CD4-positive, alpha-beta T cell treated with Interleukin-4 for 1 hour (primary cell): ENCODE measurements around the gene GSTK1.

Experiments
- DNase-seq, 2 donors: peaks; one replicate each; pipeline ENCODE4 v3.0.0-alpha.2; 2020 to 2022

GSTK1 gene

DNA sequence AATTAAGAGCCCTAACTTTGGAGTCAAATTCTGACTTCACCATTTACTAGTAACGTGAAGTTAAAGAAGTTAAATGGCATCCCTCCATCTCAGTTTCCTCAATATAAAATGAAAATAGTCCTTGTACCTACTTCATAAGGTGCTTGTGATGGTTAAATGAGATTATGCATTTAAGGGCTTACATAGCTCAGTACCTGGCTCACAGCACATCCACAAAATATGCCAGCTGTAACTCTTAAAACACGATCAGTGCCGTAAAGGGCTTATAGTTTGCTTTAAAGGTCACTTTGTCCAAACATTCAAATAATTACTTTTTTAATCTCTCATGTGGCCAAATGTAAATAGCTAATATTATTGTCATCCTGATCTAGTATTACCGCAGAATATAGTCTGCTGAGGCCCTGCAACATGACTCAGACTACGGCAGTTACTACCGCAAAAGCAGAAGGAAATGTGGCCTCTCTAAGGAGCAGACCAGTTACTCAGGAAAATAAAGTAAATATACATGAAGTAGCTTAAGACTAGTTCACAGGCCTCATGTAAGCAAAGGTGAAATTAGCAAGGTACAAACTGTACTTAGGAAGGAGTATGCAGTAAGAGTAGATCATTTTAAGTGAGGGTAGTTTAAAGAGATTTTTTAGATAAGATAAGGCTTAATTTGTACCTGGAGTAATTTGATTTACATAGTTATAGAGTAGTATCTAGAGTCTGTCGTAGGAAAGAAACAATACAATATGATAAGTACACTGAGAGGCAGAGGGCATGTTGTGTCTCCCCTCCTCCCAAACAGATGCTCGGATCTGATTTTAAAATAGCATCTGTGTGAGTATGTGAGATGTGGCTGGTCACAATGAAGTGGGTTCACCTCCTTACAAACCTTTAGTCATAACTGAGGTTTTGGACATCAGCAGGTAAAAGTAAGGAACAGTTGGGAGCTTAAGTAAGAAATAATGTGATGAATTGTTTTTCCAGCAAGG, 38.0 kb downstream of the GSTK1 start:
- DNase-seq: peak in 1 of 2 donors; percentile 36

DNA sequence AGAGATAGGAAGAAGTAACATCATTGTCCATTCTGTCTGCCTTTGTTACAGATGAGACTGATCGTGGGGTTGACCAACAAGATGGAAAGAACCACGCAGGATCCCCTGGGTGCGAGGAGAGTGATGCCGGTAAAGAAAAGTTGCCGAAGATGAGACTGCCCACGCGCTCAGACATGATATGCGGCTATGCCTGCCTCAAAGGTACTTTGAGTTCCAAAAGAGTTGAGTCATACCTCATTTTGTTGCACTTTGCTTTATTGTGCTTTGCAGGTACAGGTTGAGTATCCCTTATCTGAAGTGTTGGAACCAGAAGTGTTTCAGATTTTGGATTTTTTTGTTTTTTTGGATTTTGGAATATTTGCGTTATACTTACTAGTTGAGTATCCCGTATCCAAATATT, 40.5 kb downstream of the GSTK1 start:
- DNase-seq: no peak

DNA sequence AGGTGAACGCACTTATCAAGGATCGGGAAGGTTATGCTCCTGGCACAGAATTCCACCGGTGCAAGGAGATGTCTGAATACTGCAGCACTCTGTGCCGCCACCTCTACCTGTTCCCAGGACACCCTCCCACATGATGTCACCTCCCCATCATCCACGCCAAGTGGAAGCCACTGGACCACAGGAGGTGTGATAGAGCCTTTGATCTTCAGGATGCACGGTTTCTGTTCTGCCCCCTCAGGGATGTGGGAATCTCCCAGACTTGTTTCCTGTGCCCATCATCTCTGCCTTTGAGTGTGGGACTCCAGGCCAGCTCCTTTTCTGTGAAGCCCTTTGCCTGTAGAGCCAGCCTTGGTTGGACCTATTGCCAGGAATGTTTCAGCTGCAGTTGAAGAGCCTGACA, 41.7 kb downstream of the GSTK1 start:
- DNase-seq: no peak

DNA sequence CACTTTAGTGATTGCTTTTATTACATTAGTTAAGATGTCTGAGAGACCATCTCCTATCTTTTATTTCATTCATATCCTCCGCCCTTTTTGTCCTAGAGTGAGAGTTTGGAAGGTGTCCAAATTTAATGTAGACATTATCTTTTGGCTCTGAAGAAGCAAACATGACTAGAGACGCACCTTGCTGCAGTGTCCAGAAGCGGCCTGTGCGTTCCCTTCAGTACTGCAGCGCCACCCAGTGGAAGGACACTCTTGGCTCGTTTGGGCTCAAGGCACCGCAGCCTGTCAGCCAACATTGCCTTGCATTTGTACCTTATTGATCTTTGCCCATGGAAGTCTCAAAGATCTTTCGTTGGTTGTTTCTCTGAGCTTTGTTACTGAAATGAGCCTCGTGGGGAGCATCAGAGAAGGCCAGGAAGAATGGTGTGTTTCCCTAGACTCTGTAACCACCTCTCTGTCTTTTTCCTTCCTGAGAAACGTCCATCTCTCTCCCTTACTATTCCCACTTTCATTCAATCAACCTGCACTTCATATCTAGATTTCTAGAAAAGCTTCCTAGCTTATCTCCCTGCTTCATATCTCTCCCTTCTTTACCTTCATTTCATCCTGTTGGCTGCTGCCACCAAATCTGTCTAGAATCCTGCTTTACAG, 42.3 kb downstream of the GSTK1 start:
- DNase-seq: peak; percentile 63 to 75

DNA sequence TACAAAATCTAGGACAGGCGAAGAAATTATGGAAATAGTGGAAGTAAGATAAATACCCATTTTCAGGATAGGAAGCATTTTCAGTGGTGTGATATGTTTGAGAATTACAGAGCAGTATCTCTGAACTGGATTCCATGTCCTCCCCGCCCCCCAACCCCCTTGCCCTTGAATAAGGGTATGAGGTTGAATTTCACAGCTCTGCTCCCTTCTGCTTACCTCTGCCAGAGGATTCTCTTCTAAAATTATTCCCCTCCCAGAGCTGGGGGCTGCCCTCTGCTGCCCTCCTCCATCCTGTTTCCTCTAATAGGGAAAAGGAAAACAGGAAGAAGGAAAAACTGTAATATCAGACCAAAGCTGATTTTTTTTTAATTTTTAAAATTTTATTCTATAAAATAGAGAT, 45.4 kb downstream of the GSTK1 start:
- no peak for DNase-seq

DNA sequence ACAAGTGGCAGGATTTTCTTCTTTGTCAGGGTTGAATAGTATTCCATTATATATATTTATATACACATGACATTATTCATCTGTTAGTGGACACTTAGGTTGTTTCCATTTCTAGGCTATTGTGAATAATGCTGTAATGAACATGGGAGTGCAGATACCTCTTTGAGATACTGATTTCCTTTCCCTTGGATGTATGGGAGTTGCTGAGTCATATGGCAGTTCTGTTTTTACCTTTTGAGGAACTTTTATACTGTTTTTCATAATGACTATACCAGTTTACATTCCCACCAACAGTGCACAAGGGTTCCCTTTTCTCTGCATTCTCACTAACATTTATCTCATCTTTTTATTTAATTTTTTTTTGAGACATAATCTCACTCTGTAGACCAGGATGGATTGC, 50.9 kb downstream of the GSTK1 start:
- DNase-seq: no peak

DNA sequence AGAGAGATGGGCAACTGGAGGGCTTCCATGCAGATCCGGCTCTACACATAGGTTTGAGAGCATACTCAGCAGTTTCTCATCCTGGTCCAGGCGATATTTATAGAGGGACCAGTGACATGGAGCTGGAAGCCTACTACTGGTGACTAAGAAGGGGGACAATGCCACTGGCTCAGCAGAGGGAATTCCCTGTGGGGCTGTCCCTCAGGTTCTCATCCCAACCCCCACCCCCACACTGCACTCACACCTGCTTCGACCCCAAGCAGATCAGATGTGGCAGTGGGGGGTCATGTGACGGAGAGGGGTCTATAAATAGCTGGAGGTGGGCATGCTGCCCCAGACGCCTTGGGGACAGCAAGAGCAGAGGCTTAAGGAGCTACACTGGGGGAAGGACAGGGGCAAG, 52.5 kb downstream of the GSTK1 start, which contains the start of gene CLCN1:
TSS of gene CLCN1 (plus strand) at position 336 of the 400 bp plus-strand sequence. CDS start 102 bp downstream, outside the sequence.
- no peak for DNase-seq

DNA sequence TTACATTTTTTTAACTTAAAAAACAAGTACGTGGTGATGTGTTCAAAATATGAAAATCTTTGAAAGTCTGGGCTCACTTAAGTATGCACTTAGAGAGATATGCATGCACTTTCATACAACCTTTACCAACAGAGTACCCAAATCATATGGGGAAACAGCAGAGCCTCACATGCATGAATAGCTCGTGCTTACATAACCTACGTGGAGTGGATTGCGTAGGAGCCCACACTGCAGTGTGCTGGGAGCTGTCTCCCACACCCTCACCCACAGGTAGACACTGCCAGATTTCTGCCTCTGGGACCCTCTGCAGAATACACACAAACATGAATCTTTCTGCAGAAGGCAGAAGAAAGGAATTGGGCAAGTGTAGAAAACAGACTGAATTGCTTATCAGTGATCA, 53.3 kb downstream of the GSTK1 start:
- no peak for DNase-seq

DNA sequence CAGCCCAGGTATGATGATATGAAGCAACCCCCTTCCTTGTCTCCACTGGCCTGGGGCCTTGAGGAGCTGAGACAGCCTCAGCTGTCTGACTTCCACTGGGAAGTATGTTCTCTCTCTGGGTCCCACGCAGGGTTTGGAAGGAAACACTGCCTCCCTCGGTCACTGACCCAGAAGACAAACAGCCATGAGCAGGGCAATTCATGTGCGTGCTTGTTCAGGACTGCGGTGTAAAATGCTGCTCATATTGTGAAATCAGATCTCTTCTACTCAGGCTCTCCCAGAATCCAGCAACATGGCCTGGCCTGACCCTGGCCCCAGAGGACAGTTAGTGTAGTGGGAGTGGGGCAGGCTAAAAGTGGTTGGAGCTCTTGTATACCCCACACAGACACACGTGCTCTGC, 55.4 kb downstream of the GSTK1 start:
- no peak for DNase-seq
